Body of pancreas (tissue), 4 donors: ENCODE measurements around the gene MYL7. TPM values are rescaled to one million over a fixed set of nuclear protein-coding genes. Genes with fewer than 3 reads are reported as not detected.

Source experiments
- ATAC-seq: fragments of 150-250 bp; one replicate; pipeline ENCODE4 v1.9.1; 2016
- DNase-seq, 4 donors: peaks; one replicate each; pipeline ENCODE4 v3.0.0-alpha.2; 2019
- H3K27ac ChIP-seq, 4 donors: fragments of 200-600 bp; sonication (generic); 1 replicate in 3 of 4; 2 replicates in 1 of 4; pipeline versions ENCODE4 v1.5.1 to v1.6.1; 2016 to 2019; ENCODE audit warnings: mild to moderate bottlenecking in 1 of 4, mixed read lengths in 1 of 4, moderate library complexity in 1 of 4
- H3K27me3 ChIP-seq, 2 donors: fragments of 200-600 bp; sonication (generic); one replicate each; pipeline ENCODE4 v1.6.0; 2016; ENCODE audit warnings: mild to moderate bottlenecking in 1 of 2
- H3K36me3 ChIP-seq, 2 donors: fragments of 200-600 bp; sonication (generic); replicated peaks in 1 of 2; 2 replicates each; pipeline ENCODE4 v1.5.1; 2016; ENCODE audit warnings: low read depth in 2 of 2; ENCODE audit not compliant: insufficient read depth in 1 of 2
- H3K4me1 ChIP-seq: fragments of 200-600 bp; sonication (generic); one replicate; pipeline ENCODE4 v1.6.0; 2016
- H3K4me3 ChIP-seq, 2 donors: fragments of 200-600 bp; sonication (generic); 1 replicate in 1 of 2; 2 replicates in 1 of 2; pipeline ENCODE4 v1.5.1; 2016 to 2019
- H3K9me3 ChIP-seq, 3 donors: fragments of 200-600 bp; sonication (generic); 1 replicate in 2 of 3; 2 replicates in 1 of 3; pipeline ENCODE4 v1.5.1; 2016
- POLR2A ChIP-seq, 3 donors: fragments of 450-650 bp; IDR thresholded peaks; one replicate each; pipeline ENCODE4 v1.6.1; 2016; ENCODE audit warnings: antibody characterized with exemption in 3 of 3, mild to moderate bottlenecking in 2 of 3
- WGBS, 2 donors: methylation state at CpG; one replicate each; pipeline ENCODE4 v1.1.5; 2017; 5-methylcytosine and 5-hydroxymethylcytosine counted together
- intact Hi-C: fragments of 100-400 bp; cut with DNase I; formaldehyde crosslinking; loops from one replicate; pipeline ENCODE4 v1.15.1; 2023
- total RNA-seq, 2 donors: library from RNA; depleted of rRNA; stranded (reverse); fragments of >200 nt; gene quantifications; one replicate each; pipeline ENCODE4 v1.1.0, GENCODE V29; 2016
- TF ChIP-seq, protein P1 (sequence below), 7 experiments: fragments of 450-650 bp in 4 of 7; fragments of 200-600 bp in 3 of 7; sonication (generic) in 3 of 7; IDR thresholded peaks; one replicate each; pipeline ENCODE4 v1.5.1; 2016 to 2019; ENCODE audit warnings: antibody characterized with exemption in 7 of 7

Gene MYL7
- total RNA-seq, 2 donors from 2014 or later: not detected

DNA sequence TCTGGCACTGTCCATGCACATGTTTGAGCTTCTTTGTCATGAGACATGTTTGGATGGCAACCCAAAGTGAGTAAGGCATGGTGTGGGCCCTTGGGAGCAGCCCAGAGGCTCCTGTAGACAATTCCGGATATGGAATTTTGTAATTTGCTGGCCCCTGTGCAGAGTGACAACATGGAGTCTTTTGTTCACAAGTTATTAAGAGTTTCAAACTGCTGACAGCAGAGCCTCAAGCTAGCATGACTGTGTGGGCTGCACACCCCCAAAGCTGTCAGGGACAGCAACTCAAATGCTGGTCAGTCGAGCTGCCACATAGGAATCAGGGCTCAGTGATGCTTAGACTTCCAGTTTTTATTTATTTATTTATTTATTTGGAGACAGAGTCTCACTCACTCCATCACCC lies 7.0 kb upstream of the MYL7 start:
- peak overlapping the region in 1 of 4 donors; percentile 69 for H3K27ac ChIP-seq
- TF ChIP-seq, protein P1, sequence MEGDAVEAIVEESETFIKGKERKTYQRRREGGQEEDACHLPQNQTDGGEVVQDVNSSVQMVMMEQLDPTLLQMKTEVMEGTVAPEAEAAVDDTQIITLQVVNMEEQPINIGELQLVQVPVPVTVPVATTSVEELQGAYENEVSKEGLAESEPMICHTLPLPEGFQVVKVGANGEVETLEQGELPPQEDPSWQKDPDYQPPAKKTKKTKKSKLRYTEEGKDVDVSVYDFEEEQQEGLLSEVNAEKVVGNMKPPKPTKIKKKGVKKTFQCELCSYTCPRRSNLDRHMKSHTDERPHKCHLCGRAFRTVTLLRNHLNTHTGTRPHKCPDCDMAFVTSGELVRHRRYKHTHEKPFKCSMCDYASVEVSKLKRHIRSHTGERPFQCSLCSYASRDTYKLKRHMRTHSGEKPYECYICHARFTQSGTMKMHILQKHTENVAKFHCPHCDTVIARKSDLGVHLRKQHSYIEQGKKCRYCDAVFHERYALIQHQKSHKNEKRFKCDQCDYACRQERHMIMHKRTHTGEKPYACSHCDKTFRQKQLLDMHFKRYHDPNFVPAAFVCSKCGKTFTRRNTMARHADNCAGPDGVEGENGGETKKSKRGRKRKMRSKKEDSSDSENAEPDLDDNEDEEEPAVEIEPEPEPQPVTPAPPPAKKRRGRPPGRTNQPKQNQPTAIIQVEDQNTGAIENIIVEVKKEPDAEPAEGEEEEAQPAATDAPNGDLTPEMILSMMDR (IDR thresholded peaks at IDR 0.05): no peak
- no peak for TF ChIP-seq POLR2A (IDR thresholded peaks at IDR 0.05)
- H3K4me3 ChIP-seq: no peak overlapping the region
- no peaks in the 10 kb centered on the region for H3K9me3 ChIP-seq
- no peaks in the 10 kb centered on the region for H3K27me3 ChIP-seq
- no peak for ATAC-seq
- peaks cover 22% of the 10 kb centered on the region for H3K4me1 ChIP-seq
- intact Hi-C loops: no loop called here
- DNase-seq: peak in 1 of 4 donors; percentile 2
- 79 to 81% methylated on average over 2 of the region's 2 CpGs for WGBS, 2 donors
- no peaks in the 10 kb centered on the region for H3K36me3 ChIP-seq

DNA sequence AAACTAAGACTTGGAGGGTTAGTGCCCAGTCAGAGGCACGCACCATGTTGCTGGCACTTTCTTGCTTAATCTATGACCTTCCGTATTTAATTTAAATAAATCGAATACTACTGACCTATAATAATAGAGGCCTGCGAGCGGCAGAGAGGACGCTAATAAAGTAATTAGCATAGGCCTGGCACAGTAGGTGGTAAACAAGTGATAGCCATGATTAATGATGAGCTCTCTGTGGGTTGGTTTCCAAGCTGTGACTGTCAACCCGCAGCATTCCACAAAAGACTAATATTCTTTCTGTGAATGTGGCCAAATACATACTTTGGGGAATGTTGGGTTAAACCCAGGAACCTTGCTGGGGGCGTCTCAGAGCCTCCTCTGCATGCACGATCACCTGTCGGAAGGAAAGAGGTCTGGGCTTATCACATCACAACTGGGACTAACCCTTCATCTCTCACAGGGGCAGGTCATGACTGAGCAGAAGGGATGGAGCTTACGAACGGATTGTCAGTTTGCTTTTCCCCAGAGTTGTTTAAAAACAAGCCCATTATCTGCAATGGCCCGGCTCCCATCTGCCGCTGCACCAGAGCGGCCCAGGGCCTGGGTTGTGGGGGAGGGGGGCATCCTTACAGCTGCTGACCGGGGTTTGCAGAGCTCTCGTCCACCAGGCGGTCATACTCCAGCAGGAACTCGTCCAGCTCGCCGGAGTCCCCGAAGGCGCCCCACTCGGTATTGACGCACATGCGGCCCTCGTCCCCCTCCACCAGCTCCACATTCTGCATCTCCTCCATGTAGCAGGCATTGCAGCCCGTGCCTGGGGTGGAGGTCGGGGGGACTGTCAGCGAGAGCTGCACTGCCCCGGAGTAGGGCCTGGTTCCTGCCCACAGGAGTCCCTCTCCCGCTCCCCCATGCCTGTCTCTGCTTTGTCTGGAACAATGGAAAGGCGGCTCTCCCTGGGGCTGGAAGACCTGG lies 6.2 kb upstream of the MYL7 start:
- peak; percentile 29 for ATAC-seq
- Histone ChIP-seq H3K4me3 (no peak overlapping the region), H3K36me3 (no peaks in the 10 kb centered on the region), H3K4me1 (peaks cover 22% of the 10 kb centered on the region), H3K27me3 (no peaks in the 10 kb centered on the region), H3K27ac (peak overlapping the region in 3 of 4 donors; percentile 14 to 69 (median 68)), H3K9me3 (no peaks in the 10 kb centered on the region)
- peak; percentile 22 to 49 (median 40) for DNase-seq
- TF ChIP-seq, protein P1 (IDR thresholded peaks at IDR 0.05): no peak
- no peak for TF ChIP-seq POLR2A (IDR thresholded peaks at IDR 0.05)
- intact Hi-C loops: no loop called here
- 60 to 64% methylated on average over 31 to 33 of the region's 33 CpGs for WGBS, 2 donors

DNA sequence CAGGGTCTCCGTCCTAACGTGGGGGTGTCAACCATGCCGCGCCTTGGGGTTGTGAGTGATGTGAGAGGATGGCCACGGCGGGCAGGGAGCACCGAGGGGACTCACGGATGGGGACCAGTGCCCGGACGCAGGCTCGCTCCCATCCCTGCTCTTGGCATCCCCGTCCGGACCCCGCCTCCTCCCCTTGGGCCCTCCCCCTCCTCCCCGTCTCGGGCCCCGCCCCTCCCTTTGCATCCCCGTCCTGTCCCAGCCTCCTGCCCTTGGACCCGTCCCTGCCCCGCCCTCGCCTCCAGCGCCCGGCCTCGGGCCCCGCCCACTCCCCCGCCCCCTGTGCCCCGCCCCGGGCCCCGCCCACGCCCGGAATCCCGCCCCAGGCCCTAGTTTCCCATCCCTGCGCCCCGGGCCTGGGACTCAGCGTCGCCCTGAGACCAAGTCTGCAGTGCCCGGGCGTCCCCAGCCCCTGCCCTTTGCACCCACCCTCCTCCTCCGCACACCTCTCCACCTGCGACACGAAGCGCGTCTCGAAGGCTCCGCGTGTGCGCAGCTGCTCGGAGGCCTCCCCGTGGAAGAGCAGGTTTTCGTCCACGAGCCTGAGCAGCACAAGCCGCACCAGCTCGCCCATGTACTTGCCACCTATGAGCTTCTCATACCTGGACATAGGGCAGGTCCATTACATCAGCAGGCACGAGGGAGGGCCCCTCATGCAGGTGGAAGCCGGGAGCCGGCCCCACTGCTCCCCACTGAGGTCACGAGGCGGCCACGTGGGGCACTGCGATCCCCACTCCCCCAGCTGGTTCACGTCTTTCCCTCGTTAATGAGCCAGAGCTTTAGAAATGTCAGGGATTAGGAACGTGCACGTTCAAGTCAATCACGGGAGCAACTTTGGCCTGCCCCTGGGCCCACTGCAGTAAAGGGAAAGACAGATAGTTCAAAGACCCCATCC lies 5.1 kb upstream of the MYL7 start:
- ATAC-seq: peak; percentile 86
- Histone ChIP-seq H3K36me3 (no peaks in the 10 kb centered on the region), H3K27ac (peak overlapping the region in 3 of 4 donors; percentile 14 to 69 (median 68)), H3K4me1 (peaks cover 22% of the 10 kb centered on the region), H3K27me3 (no peaks in the 10 kb centered on the region), H3K9me3 (no peaks in the 10 kb centered on the region), H3K4me3 (no peak overlapping the region)
- peak in 1 of 3 donors; percentile 27 for TF ChIP-seq POLR2A (IDR thresholded peaks at IDR 0.05)
- TF ChIP-seq, protein P1 (IDR thresholded peaks at IDR 0.05): no peak
- peak; percentile 76 to 87 (median 82) for DNase-seq
- 20 to 29% methylated on average over 21 to 50 of the region's 65 CpGs for WGBS, 2 donors
- intact Hi-C loops: no loop called here

GRCh38 chr7:44145479-44145968 lies 4.4 kb upstream of the MYL7 start:
- H3K27me3 ChIP-seq: no peaks in the 10 kb centered on the region
- no peak overlapping the region for H3K27ac ChIP-seq
- H3K4me1 ChIP-seq: peaks cover 22% of the 10 kb centered on the region
- 27 to 50% methylated on average over 7 to 53 of the region's 53 CpGs for WGBS, 2 donors
- H3K36me3 ChIP-seq: no peaks in the 10 kb centered on the region
- intact Hi-C loops: no loop called here
- DNase-seq: no peak
- ATAC-seq: no peak
- H3K9me3 ChIP-seq: no peaks in the 10 kb centered on the region
- H3K4me3 ChIP-seq: no peak overlapping the region
- TF ChIP-seq, protein P1 (IDR thresholded peaks at IDR 0.05): no peak
- no peak for TF ChIP-seq POLR2A (IDR thresholded peaks at IDR 0.05)
